ENCODE data around the gene ZNF71.
"Not testable (repeated sequence)": the region's sequence is repeated elsewhere in the genome, so short reads cannot be mapped to it uniquely, and the experiment has no call there.

ZNF71 gene

DNA sequence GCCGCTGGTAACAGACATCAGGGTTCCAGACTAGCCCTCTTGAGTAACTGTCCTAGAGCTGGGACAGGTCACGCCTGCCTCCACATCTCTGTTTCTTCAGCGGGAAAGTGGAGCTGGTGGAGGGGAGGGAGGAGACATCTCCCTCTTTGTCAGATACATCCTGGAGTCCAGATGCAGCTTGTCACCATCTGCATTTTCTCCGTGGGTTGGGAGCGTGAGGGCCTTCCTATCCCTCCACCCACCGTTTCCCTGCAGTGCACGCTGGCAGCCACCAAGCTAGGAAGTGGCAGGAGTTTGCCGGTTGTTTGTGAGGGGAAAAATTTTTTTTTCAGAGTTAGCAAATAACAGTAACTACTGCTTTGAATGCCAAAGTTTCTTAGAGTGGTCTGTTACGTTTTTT, 27.9 kb downstream of the ZNF71 start:
- DNase-seq, result no peak

GRCh38 chr19:56625708-56626107, 30.6 kb downstream of the ZNF71 start:
- no peak for DNase-seq

GRCh38 chr19:56633021-56633420, 37.9 kb downstream of the ZNF71 start:
- no peak for DNase-seq

- DNase-seq, result no peak
Observed at GRCh38 chr19:56637976-56638555, 43.0 kb downstream of the ZNF71 start.

- no peak for DNase-seq
Observed at GRCh38 chr19:56639217-56639616, 44.1 kb downstream of the ZNF71 start.

DNA sequence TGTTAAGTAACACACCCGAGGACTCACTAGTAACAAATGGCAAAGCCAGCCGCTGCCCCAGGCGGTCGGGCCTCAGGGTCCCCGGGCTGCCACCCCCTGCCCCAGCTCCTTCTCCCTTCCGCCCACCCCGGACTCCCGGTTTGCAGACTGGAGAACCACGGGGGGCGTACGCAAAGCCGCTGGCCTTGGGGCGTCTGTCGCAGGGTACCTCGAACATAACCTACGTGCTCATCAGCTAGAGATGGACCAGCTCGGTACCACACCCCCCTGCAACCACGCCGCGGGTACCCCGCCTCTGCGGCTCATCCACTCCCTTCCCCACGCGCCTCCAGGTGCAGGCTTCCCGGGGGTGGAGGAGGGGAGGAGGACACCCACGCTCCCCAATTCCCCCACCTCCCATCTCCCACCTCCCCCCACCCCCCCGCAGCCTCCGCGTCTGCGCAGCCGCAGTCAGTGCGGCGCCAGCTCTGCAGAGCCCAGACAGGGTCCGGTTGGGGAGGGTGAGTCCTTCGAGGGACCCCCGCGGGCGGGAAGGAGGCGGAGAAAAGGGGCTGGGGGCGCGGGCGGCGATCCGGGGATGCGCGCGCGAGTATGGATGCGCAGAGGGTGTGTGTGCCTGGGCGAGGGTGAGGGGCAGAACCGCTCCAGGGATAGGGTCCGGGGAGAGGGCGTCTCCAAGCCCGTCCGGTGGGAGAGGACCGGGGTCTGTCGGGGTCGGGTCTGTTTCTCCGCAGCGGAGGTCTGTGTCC, 47.8 kb downstream of the ZNF71 start, which contains the start of gene SMIM17:
Gene SMIM17, plus strand, starts transcription at position 449 of the 749 bp plus-strand sequence. CDS start 2,509 bp downstream, outside the sequence.
- DNase-seq, result no peak

GRCh38 chr19:56643460-56643955, 48.4 kb downstream of the ZNF71 start:
- DNase-seq, result no peak

DNA sequence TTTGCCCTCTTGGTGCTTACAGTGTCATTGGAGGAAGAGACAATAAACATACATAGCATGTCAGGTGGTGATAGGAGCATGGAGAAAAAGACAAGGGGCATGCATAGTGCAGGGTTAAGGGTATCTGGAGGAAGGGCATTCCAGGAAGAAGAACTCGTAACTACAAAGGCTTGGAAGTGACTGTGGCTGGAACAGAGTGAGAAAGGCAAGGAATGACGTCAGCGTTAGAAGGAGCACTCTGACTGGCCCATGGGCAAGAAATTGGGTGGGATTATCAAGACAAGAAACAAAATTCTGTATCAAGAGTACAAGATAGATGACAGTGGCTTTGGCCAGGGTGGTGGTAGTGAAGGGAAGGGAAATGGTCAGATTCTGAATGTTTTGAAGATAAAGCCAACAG, 59.0 kb downstream of the ZNF71 start:
- no peak for DNase-seq

DNA sequence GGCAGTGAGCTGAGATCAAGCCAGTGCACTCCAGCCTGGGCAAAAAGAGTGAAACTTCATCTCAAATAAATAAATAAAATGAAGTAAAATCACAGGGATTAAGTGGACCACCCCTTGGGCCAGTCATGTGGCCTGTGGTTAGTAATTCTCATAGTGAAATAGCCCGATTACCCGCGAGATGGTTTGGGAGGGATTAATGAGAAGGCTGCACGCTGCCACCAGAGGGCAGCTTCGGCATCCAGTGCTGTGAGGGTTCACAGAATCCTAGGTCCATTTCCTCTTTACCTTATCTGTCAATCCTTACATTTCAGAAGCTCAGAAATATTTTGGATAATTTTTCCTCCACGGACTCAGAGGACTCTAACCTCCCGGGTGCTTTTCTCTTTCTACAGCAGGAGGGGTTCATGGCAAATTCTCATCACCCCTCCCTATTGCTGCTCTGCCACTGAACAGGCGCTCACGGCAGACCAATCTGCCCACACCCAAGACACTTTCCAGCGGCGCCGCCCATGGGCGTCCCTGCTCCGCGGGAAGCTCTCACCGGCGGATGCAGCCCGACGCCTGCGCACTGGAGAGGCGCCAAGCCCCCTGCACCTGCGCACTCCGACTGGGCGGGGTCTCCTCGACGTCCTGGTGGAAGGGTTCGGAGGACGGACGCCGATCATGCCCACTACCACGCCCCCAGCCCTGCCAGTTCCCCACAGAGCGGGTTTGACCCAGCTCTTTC, 65.4 kb downstream of the ZNF71 start:
- DNase-seq, result no peak

DNA sequence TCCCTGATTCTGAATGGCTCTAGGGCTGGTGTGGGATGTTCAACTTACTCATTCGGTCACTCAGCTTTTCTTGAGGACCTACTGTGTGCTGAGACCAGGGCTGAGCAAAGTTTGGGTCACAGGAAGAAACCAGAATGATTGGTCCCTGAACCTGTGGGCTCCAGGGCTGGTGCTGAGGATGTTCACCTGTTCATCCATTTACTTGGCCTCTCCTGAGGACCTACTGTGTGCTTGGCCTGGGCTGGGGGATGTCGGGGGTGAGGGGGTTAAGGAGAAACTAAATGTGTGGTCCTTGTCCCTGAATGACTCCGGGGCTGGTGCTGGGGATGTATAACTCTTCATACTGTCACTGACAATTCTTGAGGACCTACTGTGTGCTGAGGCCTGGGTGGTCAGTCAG, 66.1 kb downstream of the ZNF71 start:
- DNase-seq, result no peak

DNA sequence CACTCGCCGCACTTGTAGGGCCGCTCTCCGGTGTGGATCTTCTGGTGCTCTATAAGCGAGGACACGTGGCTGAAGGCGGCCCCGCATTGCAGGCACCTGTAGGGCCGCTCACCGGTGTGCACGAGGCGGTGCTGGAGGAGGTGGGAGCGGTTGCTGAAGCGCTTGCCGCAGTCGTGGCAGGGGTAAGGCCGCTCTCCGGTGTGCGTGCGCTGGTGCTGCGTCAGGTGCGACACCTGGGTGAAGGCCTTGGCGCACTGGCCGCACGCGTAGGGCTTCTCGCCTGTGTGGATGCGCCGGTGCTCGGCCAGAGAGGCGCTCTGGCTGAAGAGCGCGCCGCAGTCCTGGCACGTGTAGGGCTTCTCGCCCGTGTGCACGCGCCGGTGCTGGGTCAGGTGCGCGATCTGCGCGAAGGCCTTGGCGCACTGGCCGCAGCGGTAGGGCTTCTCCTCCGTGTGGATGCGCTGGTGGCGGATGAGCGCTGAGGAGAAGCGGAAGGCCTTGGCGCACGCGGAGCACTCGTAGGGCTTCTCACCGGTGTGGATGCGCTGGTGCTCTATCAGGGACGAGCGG, 68.9 kb downstream of the ZNF71 start:
- no peak for DNase-seq

GRCh38 chr19:56664511-56664910, 69.4 kb downstream of the ZNF71 start:
- DNase-seq, result no peak

DNA sequence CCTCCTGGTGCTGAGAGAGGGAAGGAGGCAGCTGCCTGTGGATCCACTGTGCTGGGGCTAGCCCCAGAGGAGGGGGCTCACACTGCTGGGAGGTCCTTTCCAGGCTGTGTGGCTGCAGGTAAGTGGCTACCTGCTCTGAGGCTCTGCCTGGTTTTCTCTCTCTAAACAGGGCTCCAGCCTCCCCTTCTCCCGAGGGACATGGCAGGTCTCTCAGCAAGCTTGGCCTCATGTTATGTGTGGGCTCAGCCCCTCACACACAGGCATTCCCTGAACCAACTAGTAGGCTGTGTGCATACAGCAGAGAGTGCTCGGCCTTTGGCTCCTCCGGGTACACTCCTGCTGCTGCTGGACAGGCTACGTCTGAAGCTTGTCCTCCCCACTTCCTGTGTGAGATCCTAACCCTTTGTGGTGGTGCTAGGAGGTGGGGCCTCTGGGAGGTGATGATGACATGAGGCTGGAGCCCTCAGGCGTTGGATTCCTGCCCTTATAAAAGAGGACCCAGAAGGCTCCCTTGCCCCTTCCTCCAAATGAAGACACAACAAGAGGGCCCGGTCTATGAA, 72.3 kb downstream of the ZNF71 start:
- no peak for DNase-seq

- no peak for DNase-seq
Observed at GRCh38 chr19:56668676-56669075, 73.6 kb downstream of the ZNF71 start.

DNA sequence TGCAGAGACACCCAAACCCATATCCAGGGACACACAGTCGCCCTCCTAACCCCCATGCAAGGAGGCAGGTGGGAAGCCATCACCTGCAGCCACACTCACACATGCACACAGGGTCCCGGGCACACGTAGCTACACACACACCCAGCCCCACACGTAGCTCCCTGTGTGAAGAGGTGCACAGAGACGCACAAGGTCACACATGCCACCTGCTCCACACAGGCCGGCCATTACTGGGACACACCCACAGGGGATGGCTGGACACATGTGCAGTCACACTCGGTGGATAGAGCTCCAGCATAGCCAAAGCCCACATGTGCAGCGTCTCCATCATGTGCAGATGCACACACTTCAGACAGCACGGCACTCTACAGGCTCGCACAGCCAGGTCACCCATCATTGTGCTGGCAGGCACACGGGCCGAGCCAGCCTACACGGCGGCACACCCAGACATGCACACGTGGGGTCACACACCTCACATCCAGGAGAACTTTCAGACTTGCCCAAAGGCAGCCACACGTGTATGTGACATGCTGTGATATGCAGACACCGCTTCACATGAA, 75.4 kb downstream of the ZNF71 start:
- no peak for DNase-seq

DNA sequence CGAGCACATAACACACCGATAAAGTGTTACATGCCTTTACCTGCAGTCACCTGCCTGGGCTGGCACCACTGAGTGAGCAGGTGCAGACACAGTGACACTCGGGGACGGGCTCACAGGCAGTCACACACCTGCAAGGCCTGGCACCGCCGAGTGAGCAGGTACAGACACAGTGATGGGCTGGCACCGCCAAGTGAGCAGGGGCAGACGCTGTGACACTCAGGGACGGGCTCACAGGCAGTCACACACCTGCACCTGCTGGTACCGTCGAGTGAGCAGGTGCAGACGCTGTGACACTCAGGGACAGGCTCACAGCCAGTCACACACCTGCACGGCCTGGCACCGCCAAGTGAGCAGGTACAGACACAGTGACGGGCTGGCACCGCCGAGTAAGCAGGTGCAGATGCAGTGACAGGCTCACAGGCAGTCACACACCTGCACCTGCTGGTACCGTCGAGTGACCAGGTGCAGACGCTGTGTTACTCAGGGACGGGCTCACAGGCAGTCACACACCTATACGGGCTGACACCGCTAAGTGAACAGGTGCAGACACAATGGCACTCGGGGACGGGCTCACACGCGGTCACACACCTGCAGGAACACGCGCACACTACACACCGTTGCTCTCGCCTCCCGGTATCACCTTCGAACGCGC, 76.0 kb downstream of the ZNF71 start:
- no peak for DNase-seq

GRCh38 chr19:56671613-56671994, 76.5 kb downstream of the ZNF71 start, which contains the start of gene ZNF835:
TSS of gene ZNF835 (minus strand) at chr19:56671757. CDS start at chr19:56665198, 6,559 bp downstream.
- no peak for DNase-seq

DNA sequence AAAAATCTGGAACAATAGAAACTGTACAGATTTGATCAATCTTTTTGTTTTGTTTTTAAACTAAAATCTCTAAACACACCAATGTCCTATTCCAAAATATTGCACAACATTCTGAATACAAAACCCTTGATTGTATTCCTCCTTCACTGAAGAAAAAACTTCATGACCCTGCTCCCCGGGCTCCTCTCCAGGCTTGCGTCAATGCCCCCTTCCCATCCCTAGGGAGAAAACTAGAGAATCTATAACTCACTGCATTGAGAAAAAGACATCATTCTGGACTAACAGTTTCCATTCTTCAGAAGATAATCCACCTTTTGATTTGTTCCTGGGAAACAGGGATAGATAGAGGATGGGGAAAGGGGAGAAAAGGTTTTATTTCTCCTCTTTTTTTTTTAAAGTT, 77.5 kb downstream of the ZNF71 start:
- not testable (repeated sequence) for DNase-seq

Measured in NCI-H1436 treated with DMSO at 0.1 percent for 48 hours (cell line).